ENCODE data around the gene IL1RAPL2. TPM values are rescaled to one million over a fixed set of nuclear protein-coding genes. Genes with fewer than 3 reads are reported as not detected.
"Not testable (repeated sequence)": the region's sequence is repeated elsewhere in the genome, so short reads cannot be mapped to it uniquely, and the experiment has no call there.

The IL1RAPL2 gene
- total and polyA plus RNA-seq, 5 donors from 2014 or later: not detected

- no peak overlapping the region for H3K4me3 Mint-ChIP-seq
- Histone ChIP-seq H3K27me3 (ENCODE audit: control insufficient read depth, insufficient read depth, low read length) (no peaks in the 10 kb centered on the region), H3K27ac (ENCODE audit: insufficient read depth, low read length, poor library complexity, severe bottlenecking) (no peak overlapping the region), H3K4me1 (ENCODE audit: control insufficient read depth, insufficient read depth, low read length, poor library complexity, severe bottlenecking) (no peaks in the 10 kb centered on the region), H3K36me3 (ENCODE audit: control insufficient read depth, insufficient read depth, low read length) (no peaks in the 10 kb centered on the region), H3K4me3 (ENCODE audit: low read depth, low read length) (no peak overlapping the region), H3K9me3 (ENCODE audit: control insufficient read depth in 2 of 2, low read length in 2 of 2) (no peaks in the 10 kb centered on the region)
- no peaks in the 10 kb centered on the region for H3K27me3 Mint-ChIP-seq
- no peaks in the 10 kb centered on the region for H3K36me3 Mint-ChIP-seq
- peaks cover 0 to 2% (median 0%) of the 10 kb centered on the region in 7 donors for H3K9me3 Mint-ChIP-seq
- DNase-seq (no peak), ATAC-seq (ENCODE audit: low read depth in 2 of 2) (no peak)
- H3K27ac Mint-ChIP-seq: no peak overlapping the region
- H3K4me1 Mint-ChIP-seq: no peaks in the 10 kb centered on the region
These were observed 535.4 kb downstream of the IL1RAPL2 start for GRCh38 chrX:105101378-105101777.

GRCh38 chrX:105109936-105110335 is 543.9 kb downstream of the IL1RAPL2 start:
- H3K4me3 ChIP-seq (ENCODE audit: low read depth, low read length): no peak overlapping the region
- no peaks in the 10 kb centered on the region for H3K36me3 ChIP-seq (ENCODE audit: control insufficient read depth, insufficient read depth, low read length)
- Mint-ChIP-seq H3K36me3 (no peaks in the 10 kb centered on the region), H3K27me3 (no peaks in the 10 kb centered on the region), H3K4me3 (no peak overlapping the region), H3K4me1 (no peaks in the 10 kb centered on the region), H3K9me3 (peaks cover 0 to 2% (median 0%) of the 10 kb centered on the region in 7 donors), H3K27ac (no peak overlapping the region)
- no peaks in the 10 kb centered on the region for H3K9me3 ChIP-seq (ENCODE audit: control insufficient read depth in 2 of 2, low read length in 2 of 2)
- H3K27me3 ChIP-seq (ENCODE audit: control insufficient read depth, insufficient read depth, low read length): no peaks in the 10 kb centered on the region
- no peak overlapping the region for H3K27ac ChIP-seq (ENCODE audit: insufficient read depth, low read length, poor library complexity, severe bottlenecking)
- DNase-seq (no peak), ATAC-seq (ENCODE audit: low read depth in 2 of 2) (no peak)
- H3K4me1 ChIP-seq (ENCODE audit: control insufficient read depth, insufficient read depth, low read length, poor library complexity, severe bottlenecking): no peaks in the 10 kb centered on the region

GRCh38 chrX:105114554-105115130 is 548.6 kb downstream of the IL1RAPL2 start:
- Histone ChIP-seq H3K27ac (ENCODE audit: insufficient read depth, low read length, poor library complexity, severe bottlenecking) (no peak overlapping the region), H3K9me3 (ENCODE audit: control insufficient read depth in 2 of 2, low read length in 2 of 2) (no peaks in the 10 kb centered on the region), H3K36me3 (ENCODE audit: control insufficient read depth, insufficient read depth, low read length) (no peaks in the 10 kb centered on the region), H3K4me3 (ENCODE audit: low read depth, low read length) (no peak overlapping the region), H3K27me3 (ENCODE audit: control insufficient read depth, insufficient read depth, low read length) (no peaks in the 10 kb centered on the region), H3K4me1 (ENCODE audit: control insufficient read depth, insufficient read depth, low read length, poor library complexity, severe bottlenecking) (no peaks in the 10 kb centered on the region)
- no peak overlapping the region for H3K4me3 Mint-ChIP-seq
- H3K36me3 Mint-ChIP-seq: no peaks in the 10 kb centered on the region
- no peak for DNase-seq
- H3K27me3 Mint-ChIP-seq: no peaks in the 10 kb centered on the region
- peaks cover 0 to 1% (median 0%) of the 10 kb centered on the region in 7 donors for H3K9me3 Mint-ChIP-seq
- no peaks in the 10 kb centered on the region for H3K4me1 Mint-ChIP-seq
- no peak for ATAC-seq (ENCODE audit: low read depth in 2 of 2)
- H3K27ac Mint-ChIP-seq: peak overlapping the region in 1 of 3 donors; percentile 20

- H3K27me3 Mint-ChIP-seq; H3K4me1 ChIP-seq (ENCODE audit: control insufficient read depth, insufficient read depth, low read length, poor library complexity, severe bottlenecking); H3K27me3 ChIP-seq (ENCODE audit: control insufficient read depth, insufficient read depth, low read length); H3K36me3 Mint-ChIP-seq; H3K36me3 ChIP-seq (ENCODE audit: control insufficient read depth, insufficient read depth, low read length); H3K27ac ChIP-seq (ENCODE audit: insufficient read depth, low read length, poor library complexity, severe bottlenecking); DNase-seq; H3K4me1 Mint-ChIP-seq; H3K9me3 Mint-ChIP-seq; H3K27ac Mint-ChIP-seq; H3K9me3 ChIP-seq (ENCODE audit: control insufficient read depth in 2 of 2, low read length in 2 of 2); H3K4me3 Mint-ChIP-seq; ATAC-seq (ENCODE audit: low read depth in 2 of 2); H3K4me3 ChIP-seq (ENCODE audit: low read depth, low read length): not testable (repeated sequence)
These were observed 549.8 kb downstream of the IL1RAPL2 start for GRCh38 chrX:105115596-105116320.

GRCh38 chrX:105116486-105116885 is 550.5 kb downstream of the IL1RAPL2 start:
- peaks cover 0 to 1% (median 0%) of the 10 kb centered on the region in 7 donors for H3K9me3 Mint-ChIP-seq
- Histone ChIP-seq H3K4me3 (ENCODE audit: low read depth, low read length) (no peak overlapping the region), H3K27me3 (ENCODE audit: control insufficient read depth, insufficient read depth, low read length) (no peaks in the 10 kb centered on the region), H3K27ac (ENCODE audit: insufficient read depth, low read length, poor library complexity, severe bottlenecking) (no peak overlapping the region), H3K4me1 (ENCODE audit: control insufficient read depth, insufficient read depth, low read length, poor library complexity, severe bottlenecking) (no peaks in the 10 kb centered on the region), H3K36me3 (ENCODE audit: control insufficient read depth, insufficient read depth, low read length) (no peaks in the 10 kb centered on the region), H3K9me3 (ENCODE audit: control insufficient read depth in 2 of 2, low read length in 2 of 2) (no peaks in the 10 kb centered on the region)
- H3K4me1 Mint-ChIP-seq: no peaks in the 10 kb centered on the region
- no peaks in the 10 kb centered on the region for H3K36me3 Mint-ChIP-seq
- H3K4me3 Mint-ChIP-seq: no peak overlapping the region
- no peaks in the 10 kb centered on the region for H3K27me3 Mint-ChIP-seq
- no peak for DNase-seq
- H3K27ac Mint-ChIP-seq: no peak overlapping the region
- no peak for ATAC-seq (ENCODE audit: low read depth in 2 of 2)

- Mint-ChIP-seq H3K36me3 (no peaks in the 10 kb centered on the region), H3K27me3 (no peaks in the 10 kb centered on the region), H3K27ac (no peak overlapping the region), H3K4me1 (no peaks in the 10 kb centered on the region), H3K9me3 (peaks cover 0 to 1% (median 0%) of the 10 kb centered on the region in 7 donors), H3K4me3 (no peak overlapping the region)
- H3K9me3 ChIP-seq (ENCODE audit: control insufficient read depth in 2 of 2, low read length in 2 of 2): no peaks in the 10 kb centered on the region
- no peaks in the 10 kb centered on the region for H3K4me1 ChIP-seq (ENCODE audit: control insufficient read depth, insufficient read depth, low read length, poor library complexity, severe bottlenecking)
- H3K27me3 ChIP-seq (ENCODE audit: control insufficient read depth, insufficient read depth, low read length): no peaks in the 10 kb centered on the region
- H3K27ac ChIP-seq (ENCODE audit: insufficient read depth, low read length, poor library complexity, severe bottlenecking): no peak overlapping the region
- no peaks in the 10 kb centered on the region for H3K36me3 ChIP-seq (ENCODE audit: control insufficient read depth, insufficient read depth, low read length)
- no peak for DNase-seq
- H3K4me3 ChIP-seq (ENCODE audit: low read depth, low read length): no peak overlapping the region
- no peak for ATAC-seq (ENCODE audit: low read depth in 2 of 2)
These were observed 551.6 kb downstream of the IL1RAPL2 start for GRCh38 chrX:105117621-105118020.

GRCh38 chrX:105120463-105120862 is 554.5 kb downstream of the IL1RAPL2 start:
- Mint-ChIP-seq H3K4me3 (no peak overlapping the region), H3K9me3 (peaks cover 0 to 3% (median 0%) of the 10 kb centered on the region in 7 donors)
- H3K27me3 ChIP-seq (ENCODE audit: control insufficient read depth, insufficient read depth, low read length): no peaks in the 10 kb centered on the region

GRCh38 chrX:105121186-105121585 is 555.2 kb downstream of the IL1RAPL2 start:
- ATAC-seq (ENCODE audit: low read depth in 2 of 2) (no peak), DNase-seq (no peak)
- Histone ChIP-seq H3K4me1 (ENCODE audit: control insufficient read depth, insufficient read depth, low read length, poor library complexity, severe bottlenecking) (no peaks in the 10 kb centered on the region), H3K9me3 (ENCODE audit: control insufficient read depth in 2 of 2, low read length in 2 of 2) (no peaks in the 10 kb centered on the region), H3K27me3 (ENCODE audit: control insufficient read depth, insufficient read depth, low read length) (no peaks in the 10 kb centered on the region), H3K27ac (ENCODE audit: insufficient read depth, low read length, poor library complexity, severe bottlenecking) (no peak overlapping the region), H3K36me3 (ENCODE audit: control insufficient read depth, insufficient read depth, low read length) (no peaks in the 10 kb centered on the region), H3K4me3 (ENCODE audit: low read depth, low read length) (no peak overlapping the region)
- Mint-ChIP-seq H3K27me3 (no peaks in the 10 kb centered on the region), H3K4me1 (no peaks in the 10 kb centered on the region), H3K27ac (no peak overlapping the region), H3K36me3 (no peaks in the 10 kb centered on the region), H3K9me3 (peaks cover 0 to 3% (median 0%) of the 10 kb centered on the region in 7 donors), H3K4me3 (no peak overlapping the region)

More at GRCh38 chrX:105120463-105120862, 554.5 kb downstream of the IL1RAPL2 start:
- Mint-ChIP-seq H3K4me1 (no peaks in the 10 kb centered on the region), H3K27ac (no peak overlapping the region), H3K36me3 (no peaks in the 10 kb centered on the region), H3K27me3 (no peaks in the 10 kb centered on the region)
- DNase-seq (no peak), ATAC-seq (ENCODE audit: low read depth in 2 of 2) (no peak)
- Histone ChIP-seq H3K27ac (ENCODE audit: insufficient read depth, low read length, poor library complexity, severe bottlenecking) (no peak overlapping the region), H3K4me1 (ENCODE audit: control insufficient read depth, insufficient read depth, low read length, poor library complexity, severe bottlenecking) (no peaks in the 10 kb centered on the region), H3K4me3 (ENCODE audit: low read depth, low read length) (no peak overlapping the region), H3K36me3 (ENCODE audit: control insufficient read depth, insufficient read depth, low read length) (no peaks in the 10 kb centered on the region), H3K9me3 (ENCODE audit: control insufficient read depth in 2 of 2, low read length in 2 of 2) (no peaks in the 10 kb centered on the region)

All from CD4-positive, CD25-positive, alpha-beta regulatory T cell (primary cell).